PFSK-1 (cell line): Measurements from ENCODE around the gene NLRP3.

Experiments
- FOXP2 ChIP-seq: optimal IDR thresholded peaks from 2 replicates; pipeline ENCODE3; 2011; ENCODE audit warnings: borderline replicate concordance, control low read depth, inconsistent platforms; ENCODE audit not compliant: insufficient read depth; ENCODE audit errors: extremely low read length, extremely low read depth
- POLR2AphosphoS5 ChIP-seq: IDR thresholded peaks from 2 replicates; pipeline ENCODE4 v1.6.1; 2012; ENCODE audit warnings: low read depth, mild to moderate bottlenecking, control low read depth, low read length, moderate library complexity
- SIN3A ChIP-seq: IDR thresholded peaks from 2 replicates; pipeline ENCODE4 v1.6.1; 2012; ENCODE audit warnings: mild to moderate bottlenecking, low read length, moderate library complexity, borderline replicate concordance; ENCODE audit not compliant: insufficient read depth
- TAF1 ChIP-seq: IDR thresholded peaks from 2 replicates; pipeline ENCODE4 v1.6.1; 2012; ENCODE audit warnings: low read length, control low read depth, borderline replicate concordance; ENCODE audit not compliant: insufficient read depth
- TF ChIP-seq, protein P1 (sequence below), 2 experiments: IDR thresholded peaks; 2 replicates each; pipeline versions ENCODE4 v1.6.1 to v1.8.0; 2011 to 2012; ENCODE audit warnings: low read depth in 2 of 2, low read length in 2 of 2, control low read depth in 1 of 2, inconsistent platforms in 1 of 2, mild to moderate bottlenecking in 1 of 2, moderate library complexity in 1 of 2; ENCODE audit not compliant: insufficient read depth in 1 of 2

NLRP3 gene

DNA sequence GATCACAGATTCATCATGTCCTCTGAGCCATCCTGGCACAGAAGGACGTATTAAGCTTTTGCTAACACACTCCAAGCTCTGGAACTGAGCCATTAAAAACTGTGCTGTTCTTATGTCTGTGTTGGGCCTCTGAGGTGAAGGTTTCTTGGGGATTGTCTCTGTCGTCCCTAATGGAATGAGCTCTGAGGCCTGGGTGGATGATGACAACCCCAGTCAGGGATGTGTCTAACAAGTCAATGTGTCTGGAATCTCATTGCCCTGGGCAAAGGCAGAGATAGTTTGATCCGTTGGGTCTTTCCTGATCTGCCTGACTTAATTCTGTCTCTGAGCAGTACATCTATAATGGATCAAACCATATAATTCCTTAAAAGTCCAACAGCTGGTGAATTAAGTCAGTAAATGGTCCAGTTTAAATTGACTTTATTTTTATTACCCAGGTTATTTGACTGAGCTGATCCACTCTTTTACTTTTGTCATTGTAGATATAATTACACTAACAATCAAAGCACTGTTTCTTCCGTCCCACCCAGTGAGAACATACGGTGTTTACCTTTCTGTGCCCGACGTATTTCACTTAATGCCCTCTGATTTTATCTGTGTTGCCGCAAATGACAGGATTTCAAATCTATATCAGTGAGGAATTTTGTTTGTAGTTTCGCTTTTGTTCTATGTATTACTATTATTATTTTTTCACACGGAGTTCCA, 80.8 kb downstream of the NLRP3 start:
- no peak for TF ChIP-seq POLR2AphosphoS5
- TF ChIP-seq SIN3A = no peak
- TF ChIP-seq, protein P1, sequence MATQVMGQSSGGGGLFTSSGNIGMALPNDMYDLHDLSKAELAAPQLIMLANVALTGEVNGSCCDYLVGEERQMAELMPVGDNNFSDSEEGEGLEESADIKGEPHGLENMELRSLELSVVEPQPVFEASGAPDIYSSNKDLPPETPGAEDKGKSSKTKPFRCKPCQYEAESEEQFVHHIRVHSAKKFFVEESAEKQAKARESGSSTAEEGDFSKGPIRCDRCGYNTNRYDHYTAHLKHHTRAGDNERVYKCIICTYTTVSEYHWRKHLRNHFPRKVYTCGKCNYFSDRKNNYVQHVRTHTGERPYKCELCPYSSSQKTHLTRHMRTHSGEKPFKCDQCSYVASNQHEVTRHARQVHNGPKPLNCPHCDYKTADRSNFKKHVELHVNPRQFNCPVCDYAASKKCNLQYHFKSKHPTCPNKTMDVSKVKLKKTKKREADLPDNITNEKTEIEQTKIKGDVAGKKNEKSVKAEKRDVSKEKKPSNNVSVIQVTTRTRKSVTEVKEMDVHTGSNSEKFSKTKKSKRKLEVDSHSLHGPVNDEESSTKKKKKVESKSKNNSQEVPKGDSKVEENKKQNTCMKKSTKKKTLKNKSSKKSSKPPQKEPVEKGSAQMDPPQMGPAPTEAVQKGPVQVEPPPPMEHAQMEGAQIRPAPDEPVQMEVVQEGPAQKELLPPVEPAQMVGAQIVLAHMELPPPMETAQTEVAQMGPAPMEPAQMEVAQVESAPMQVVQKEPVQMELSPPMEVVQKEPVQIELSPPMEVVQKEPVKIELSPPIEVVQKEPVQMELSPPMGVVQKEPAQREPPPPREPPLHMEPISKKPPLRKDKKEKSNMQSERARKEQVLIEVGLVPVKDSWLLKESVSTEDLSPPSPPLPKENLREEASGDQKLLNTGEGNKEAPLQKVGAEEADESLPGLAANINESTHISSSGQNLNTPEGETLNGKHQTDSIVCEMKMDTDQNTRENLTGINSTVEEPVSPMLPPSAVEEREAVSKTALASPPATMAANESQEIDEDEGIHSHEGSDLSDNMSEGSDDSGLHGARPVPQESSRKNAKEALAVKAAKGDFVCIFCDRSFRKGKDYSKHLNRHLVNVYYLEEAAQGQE (IDR thresholded peaks at IDR 0.05; ENCODE audit: insufficient read depth in 1 of 2, low read depth in 2 of 2, low read length in 2 of 2) = no peak
- TF ChIP-seq FOXP2 = no peak
- TF ChIP-seq TAF1 = no peak
